HEK293 (cell line): Measurements from ENCODE around the gene HSPA2.
A peak's percentile ranks its signal among the peaks of the same experiment; 100 is the strongest.

Source experiments
- CTCF ChIA-PET: fragments of 350-600 bp; formaldehyde crosslinking; extraction: SDS; loops from one replicate; lab custom pipeline; 2021; ENCODE audit warnings: antibody characterized with exemption; lab: Yijun Ruan, JAX
- POLR2A ChIA-PET: fragments of 300-600 bp; formaldehyde crosslinking; extraction: SDS; loops from one replicate; lab custom pipeline; 2020; ENCODE audit warnings: antibody characterized with exemption, inconsistent platforms; lab: Yijun Ruan, JAX
- H3K27ac ChIP-seq: fragments of 200-500 bp; sonication (Bioruptor generic); 2 replicates; pipeline ENCODE4 v1.5.1; 2014; ENCODE audit warnings: low read depth, low read length, control low read depth, inconsistent platforms; ENCODE audit errors: extremely low read depth
- H3K36me3 ChIP-seq, 2 experiments: fragments of 200-500 bp in 1 of 2; sonication (Bioruptor generic) in 1 of 2; 1 replicate in 1 of 2; 2 replicates in 1 of 2; pipeline ENCODE4 v1.5.1; 2014 to 2017; ENCODE audit warnings: inconsistent platforms in 2 of 2, low read length in 2 of 2; ENCODE audit not compliant: control insufficient read depth in 2 of 2, insufficient read depth in 1 of 2
- H3K4me1 ChIP-seq: fragments of 200-500 bp; sonication (Bioruptor generic); 2 replicates; pipeline ENCODE4 v1.5.1; 2014; ENCODE audit warnings: mild to moderate bottlenecking, low read length, inconsistent platforms; ENCODE audit not compliant: control insufficient read depth, insufficient read depth
- H3K4me3 ChIP-seq: 2 replicates; pipeline ENCODE4 v1.5.1; 2011; ENCODE audit warnings: low read depth, mild to moderate bottlenecking, control low read depth, low read length, moderate library complexity
- H3K9me3 ChIP-seq: fragments of 200-500 bp; sonication (Bioruptor generic); 2 replicates; pipeline ENCODE4 v1.5.1; 2014; ENCODE audit warnings: low read depth, low read length, inconsistent platforms; ENCODE audit not compliant: control insufficient read depth, insufficient read depth
- FEZF1 ChIP-seq: fragments of 450-650 bp; formaldehyde crosslinking; IDR thresholded peaks from 2 replicates; pipeline ENCODE4 v1.5.1; 2016; ENCODE audit warnings: missing biosample characterization, missing genetic modification characterization
- HOXD13 ChIP-seq: sonication (generic); formaldehyde crosslinking; IDR thresholded peaks from 2 replicates; pipeline ENCODE4 v1.8.0; 2022; ENCODE audit warnings: missing genetic modification reagents, borderline replicate concordance
- PRDM6 ChIP-seq: fragments of 450-650 bp; formaldehyde crosslinking; IDR thresholded peaks from 2 replicates; pipeline ENCODE4 v1.5.1; 2017; ENCODE audit warnings: missing biosample characterization, missing genetic modification characterization
- SETDB1 ChIP-seq: IDR thresholded peaks from one replicate; pipeline ENCODE4 v1.6.1; 2017; ENCODE audit warnings: mild to moderate bottlenecking, low read length, moderate library complexity, mixed read lengths; ENCODE audit not compliant: insufficient read length
- SP7 ChIP-seq: fragments of 450-650 bp; formaldehyde crosslinking; IDR thresholded peaks from 2 replicates; pipeline ENCODE4 v1.5.1; 2016; ENCODE audit warnings: missing biosample characterization, missing genetic modification characterization
- TSHZ1 ChIP-seq: fragments of 450-650 bp; formaldehyde crosslinking; IDR thresholded peaks from 2 replicates; pipeline ENCODE4 v1.5.1; 2016; ENCODE audit warnings: missing biosample characterization, missing genetic modification characterization, borderline replicate concordance
- ZNF112 ChIP-seq: fragments of 450-650 bp; formaldehyde crosslinking; IDR thresholded peaks from 2 replicates; pipeline ENCODE4 v1.5.0; 2017; ENCODE audit warnings: missing biosample characterization, missing genetic modification characterization
- ZNF18 ChIP-seq: fragments of 450-650 bp; formaldehyde crosslinking; IDR thresholded peaks from 2 replicates; pipeline ENCODE4 v1.5.1; 2016; ENCODE audit warnings: missing biosample characterization, missing genetic modification characterization
- ZNF202 ChIP-seq: fragments of 450-650 bp; formaldehyde crosslinking; IDR thresholded peaks from 2 replicates; pipeline ENCODE4 v1.5.1; 2016; ENCODE audit warnings: missing biosample characterization, missing genetic modification characterization, borderline replicate concordance
- ZNF549 ChIP-seq: fragments of 450-650 bp; IDR thresholded peaks from 2 replicates; pipeline ENCODE4 v1.5.1; 2018; ENCODE audit warnings: missing biosample characterization, missing genetic modification characterization, mild to moderate bottlenecking, inconsistent platforms, moderate library complexity
- ZNF621 ChIP-seq: fragments of 450-650 bp; formaldehyde crosslinking; IDR thresholded peaks from 2 replicates; pipeline ENCODE4 v1.5.1; 2017; ENCODE audit warnings: missing biosample characterization, missing genetic modification characterization
- ZNF707 ChIP-seq: fragments of 450-650 bp; formaldehyde crosslinking; IDR thresholded peaks from 2 replicates; pipeline ENCODE4 v1.5.1; 2016; ENCODE audit warnings: missing biosample characterization, missing genetic modification characterization
- ZNF837 ChIP-seq: fragments of 450-650 bp; formaldehyde crosslinking; IDR thresholded peaks from 2 replicates; pipeline ENCODE4 v1.5.1; 2016; ENCODE audit warnings: missing biosample characterization, missing genetic modification characterization
- ZXDB ChIP-seq: fragments of 450-650 bp; formaldehyde crosslinking; IDR thresholded peaks from 2 replicates; pipeline ENCODE4 v1.5.1; 2016; ENCODE audit warnings: missing biosample characterization, missing genetic modification characterization

Gene HSPA2

GRCh38 chr14:64541972-64542835 lies 1.7 kb downstream of the HSPA2 start:
- TF ChIP-seq ZNF621 (no peak), ZNF18 (tag by site-specific recombination) (no peak), HOXD13 (CRISPR knock-in tag) (no peak), ZNF707 (tag by site-specific recombination) (no peak), SETDB1 (peak; percentile 41), ZNF549 (tag by site-specific recombination) (no peak), ZNF202 (tag by site-specific recombination) (0 out of 2 replicates have a peak, but pooled peaks have one; percentile 42)
- ChIA-PET POLR2A (interaction anchor here (0.6 to 4.3 kb wide), 9 partner anchors 9 to 217 kb away, joined by 3 to 54 read pairs (median 4); partner anchors contain the start of genes PLEKHG3, PPP1R36, ZBTB1 and ZBTB25), CTCF (interaction anchor here (0.6 to 2.7 kb wide), 6 partner anchors 15 to 477 kb away, joined by 3 to 9 read pairs (median 3); no protein-coding TSS in a partner anchor)
- no peaks in the 10 kb centered on the region for H3K9me3 ChIP-seq
- H3K4me3 ChIP-seq: peak overlapping the region; percentile 57
- no peaks in the 10 kb centered on the region; a peak in 1 of 3 replicates for H3K36me3 ChIP-seq
- peak overlapping the region; percentile 39; the same call in 1 of the 2 replicates for H3K27ac ChIP-seq
- peaks cover 13% of the 10 kb centered on the region for H3K4me1 ChIP-seq

- no peaks in the 10 kb centered on the region for H3K9me3 ChIP-seq
- ChIA-PET CTCF (interaction anchor here (0.6 to 2.7 kb wide), 4 partner anchors 27 to 477 kb away, joined by 3 to 9 read pairs (median 4); no protein-coding TSS in a partner anchor), POLR2A (interaction anchor here (0.6 to 4.3 kb wide), 6 partner anchors 32 to 161 kb away, joined by 3 to 40 read pairs (median 3); partner anchors contain the start of gene PLEKHG3)
- H3K36me3 ChIP-seq: no peaks in the 10 kb centered on the region; a peak in 1 of 3 replicates
- peaks cover 13% of the 10 kb centered on the region for H3K4me1 ChIP-seq
- H3K27ac ChIP-seq: peak overlapping the region; percentile 39; the same call in 1 of the 2 replicates
- H3K4me3 ChIP-seq: peak overlapping the region; percentile 57
- no peak for TF ChIP-seq FEZF1 (tag by site-specific recombination)
- no peak for TF ChIP-seq ZNF837
Observed at GRCh38 chr14:64542836-64543201, 2.3 kb downstream of the HSPA2 start.

GRCh38 chr14:64544607-64545312 lies 4.2 kb downstream of the HSPA2 start:
- H3K36me3 ChIP-seq: no peaks in the 10 kb centered on the region; a peak in 1 of 3 replicates
- TF ChIP-seq ZXDB (tag by site-specific recombination) (no peak), SP7 (tag by site-specific recombination) (0 out of 2 replicates have a peak, but pooled peaks have one; percentile 22), PRDM6 (peak; percentile 49), TSHZ1 (tag by site-specific recombination) (no peak), ZNF112 (tag by site-specific recombination) (no peak)
- TF ChIP-seq, all 188 proteins: peak for 2
- no peak overlapping the region for H3K27ac ChIP-seq
- ChIA-PET POLR2A (interaction anchor here (0.7 to 1.6 kb wide), 2 partner anchors 39 to 68 kb away, joined by 3 to 4 read pairs; no protein-coding TSS in a partner anchor), CTCF (interaction anchor here (0.6 to 2.7 kb wide), 5 partner anchors 10 to 92 kb away, joined by 3 to 9 read pairs (median 5); no protein-coding TSS in a partner anchor)
- peaks cover 13% of the 10 kb centered on the region for H3K4me1 ChIP-seq
- no peaks in the 10 kb centered on the region for H3K9me3 ChIP-seq
- H3K4me3 ChIP-seq: peak overlapping the region; percentile 10; the same call in 1 of the 2 replicates
